ENCODE measurements around the gene KLRC4. TPM values are rescaled to one million over a fixed set of nuclear protein-coding genes. Genes with fewer than 3 reads are reported as not detected.
A peak's percentile ranks its signal among the peaks of the same experiment; 100 is the strongest.
"Not testable (repeated sequence)": the region's sequence is repeated elsewhere in the genome, so short reads cannot be mapped to it uniquely, and the experiment has no call there.

Gene KLRC4
- total and polyA plus RNA-seq, 9 donors = 0.11 to 0.13 TPM; not detected in 7

DNA sequence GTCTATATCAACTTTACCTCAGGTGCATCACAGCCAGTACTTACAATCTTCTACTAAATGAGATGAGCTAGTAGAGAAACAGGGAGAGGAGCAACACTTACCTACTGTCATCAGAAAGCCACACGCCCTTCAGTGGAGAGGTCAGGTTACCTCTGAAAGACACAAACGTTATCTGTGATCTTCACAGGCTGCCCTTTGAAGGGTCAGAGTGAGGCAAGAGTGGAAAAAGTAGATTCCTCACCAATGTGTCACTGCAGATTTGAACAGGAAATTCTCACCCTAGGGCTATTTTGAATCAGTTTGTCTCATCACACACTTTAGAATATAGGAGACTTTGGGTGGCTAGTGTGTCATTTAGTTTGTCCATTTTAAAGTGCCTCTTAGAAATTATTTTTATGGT lies 28.0 kb upstream of the KLRC4 start:
- H3K27ac ChIP-seq (ENCODE audit: low read length); H3K27me3 ChIP-seq (ENCODE audit: control insufficient read depth, insufficient read depth, low read length); H3K4me1 ChIP-seq (ENCODE audit: control insufficient read depth, insufficient read depth, low read length); H3K9me3 ChIP-seq (replicated peaks; ENCODE audit: control insufficient read depth, low read depth, low read length); H3K4me3 ChIP-seq (ENCODE audit: low read length); H3K36me3 ChIP-seq (ENCODE audit: control insufficient read depth, insufficient read depth, low read length); DNase-seq: not testable (repeated sequence)
- no CpG with 5 or more reads among the region's 2 CpGs for WGBS (ENCODE audit: insufficient coverage)

GRCh38 chr12:10435816-10436215 lies 26.3 kb upstream of the KLRC4 start, which contains the start of gene KLRC2:
Gene KLRC2, minus strand, starts transcription at chr12:10436010. Its CDS starts 24 bp downstream, at chr12:10435986.
- not testable (repeated sequence) for H3K27ac ChIP-seq (ENCODE audit: low read length); H3K9me3 ChIP-seq (replicated peaks; ENCODE audit: control insufficient read depth, low read depth, low read length); H3K36me3 ChIP-seq (ENCODE audit: control insufficient read depth, insufficient read depth, low read length); H3K4me3 ChIP-seq (ENCODE audit: low read length); H3K4me1 ChIP-seq (ENCODE audit: control insufficient read depth, insufficient read depth, low read length); H3K27me3 ChIP-seq (ENCODE audit: control insufficient read depth, insufficient read depth, low read length)
- peak; percentile 45 for DNase-seq
- no CpG with 5 or more reads among the region's 3 CpGs for WGBS (ENCODE audit: insufficient coverage)

DNA sequence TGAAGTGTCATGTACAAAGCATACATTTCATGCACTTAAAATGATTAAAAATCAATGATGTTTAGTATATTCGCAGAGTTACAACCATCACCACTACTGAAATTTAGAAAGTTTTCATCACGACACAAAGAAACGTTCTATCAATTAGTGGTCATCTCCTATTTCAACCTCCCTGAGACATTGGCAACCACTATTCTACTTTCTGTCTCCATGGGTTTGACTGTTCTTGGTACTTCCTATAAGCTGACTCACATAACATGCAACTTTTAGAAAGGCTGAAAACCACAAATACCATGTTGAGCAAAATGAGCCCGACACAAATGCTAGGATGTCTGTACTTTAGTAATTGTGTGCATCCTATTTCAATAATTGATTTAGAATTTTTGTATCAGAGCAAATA lies 21.1 kb upstream of the KLRC4 start:
- not testable (repeated sequence) for H3K36me3 ChIP-seq (ENCODE audit: control insufficient read depth, insufficient read depth, low read length); DNase-seq; H3K4me1 ChIP-seq (ENCODE audit: control insufficient read depth, insufficient read depth, low read length); H3K4me3 ChIP-seq (ENCODE audit: low read length); H3K9me3 ChIP-seq (replicated peaks; ENCODE audit: control insufficient read depth, low read depth, low read length); H3K27ac ChIP-seq (ENCODE audit: low read length); H3K27me3 ChIP-seq (ENCODE audit: control insufficient read depth, insufficient read depth, low read length)
- 100% methylated on average over 1 of the region's 4 CpGs for WGBS (ENCODE audit: insufficient coverage)

GRCh38 chr12:10425938-10426337 lies 16.4 kb upstream of the KLRC4 start:
- H3K4me3 ChIP-seq (ENCODE audit: low read length); H3K36me3 ChIP-seq (ENCODE audit: control insufficient read depth, insufficient read depth, low read length); H3K27ac ChIP-seq (ENCODE audit: low read length); H3K27me3 ChIP-seq (ENCODE audit: control insufficient read depth, insufficient read depth, low read length); H3K4me1 ChIP-seq (ENCODE audit: control insufficient read depth, insufficient read depth, low read length); DNase-seq; H3K9me3 ChIP-seq (replicated peaks; ENCODE audit: control insufficient read depth, low read depth, low read length): not testable (repeated sequence)
- no CpG with 5 or more reads among the region's 8 CpGs for WGBS (ENCODE audit: insufficient coverage)

- not testable (repeated sequence) for DNase-seq; H3K27ac ChIP-seq (ENCODE audit: low read length); H3K36me3 ChIP-seq (ENCODE audit: control insufficient read depth, insufficient read depth, low read length); H3K27me3 ChIP-seq (ENCODE audit: control insufficient read depth, insufficient read depth, low read length); H3K4me1 ChIP-seq (ENCODE audit: control insufficient read depth, insufficient read depth, low read length); H3K9me3 ChIP-seq (replicated peaks; ENCODE audit: control insufficient read depth, low read depth, low read length); H3K4me3 ChIP-seq (ENCODE audit: low read length)
- no CpG with 5 or more reads among the region's 1 CpG for WGBS (ENCODE audit: insufficient coverage)
Observed at GRCh38 chr12:10424260-10424899, 14.8 kb upstream of the KLRC4 start.

DNA sequence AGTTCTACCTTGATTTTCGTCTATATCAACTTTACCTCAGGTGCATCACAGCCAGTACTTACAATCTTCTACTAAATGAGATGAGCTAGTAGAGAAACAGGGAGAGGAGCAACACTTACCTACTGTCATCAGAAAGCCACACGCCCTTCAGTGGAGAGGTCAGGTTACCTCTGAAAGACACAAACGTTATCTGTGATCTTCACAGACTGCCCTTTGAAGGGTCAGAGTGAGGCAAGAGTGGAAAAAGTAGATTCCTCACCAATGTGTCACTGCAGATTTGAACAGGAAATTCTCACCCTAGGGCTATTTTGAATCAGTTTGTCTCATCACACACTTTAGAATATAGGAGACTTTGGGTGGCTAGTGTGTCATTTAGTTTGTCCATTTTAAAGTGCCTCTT lies 12.6 kb upstream of the KLRC4 start:
- not testable (repeated sequence) for DNase-seq

DNA sequence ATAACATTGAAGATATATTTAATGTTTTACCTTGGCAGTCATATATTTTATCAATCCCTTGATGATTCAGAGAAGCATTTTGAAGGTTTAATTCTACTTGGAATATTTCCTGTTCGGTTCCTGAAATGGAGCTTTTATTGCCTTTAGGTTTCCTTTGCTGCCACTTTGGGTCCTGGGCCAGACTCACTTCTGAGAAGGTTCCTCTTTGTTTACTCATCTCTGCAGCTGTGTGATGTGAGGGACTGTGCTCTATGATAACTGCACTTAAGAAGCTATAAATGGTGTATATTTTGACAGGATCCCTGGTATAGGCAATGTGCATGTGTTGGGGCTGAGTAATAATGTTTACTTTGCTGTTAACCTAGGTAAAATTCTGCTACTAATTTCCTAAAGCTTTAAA lies 10.8 kb upstream of the KLRC4 start, which contains the start of gene KLRC3:
Gene KLRC3 (minus strand): TSS at position 262 of the 400 bp plus-strand sequence. CDS start 45 bp downstream, at position 217.
- not testable (repeated sequence) for H3K36me3 ChIP-seq (ENCODE audit: control insufficient read depth, insufficient read depth, low read length); DNase-seq; H3K4me1 ChIP-seq (ENCODE audit: control insufficient read depth, insufficient read depth, low read length); H3K27ac ChIP-seq (ENCODE audit: low read length); H3K4me3 ChIP-seq (ENCODE audit: low read length); H3K9me3 ChIP-seq (replicated peaks; ENCODE audit: control insufficient read depth, low read depth, low read length); H3K27me3 ChIP-seq (ENCODE audit: control insufficient read depth, insufficient read depth, low read length)
- no CpG with 5 or more reads among the region's 1 CpG for WGBS (ENCODE audit: insufficient coverage)

More for the DNA sequence above, 12.6 kb upstream of the KLRC4 start:
- H3K36me3 ChIP-seq (ENCODE audit: control insufficient read depth, insufficient read depth, low read length); H3K4me3 ChIP-seq (ENCODE audit: low read length); H3K4me1 ChIP-seq (ENCODE audit: control insufficient read depth, insufficient read depth, low read length); H3K27ac ChIP-seq (ENCODE audit: low read length); H3K27me3 ChIP-seq (ENCODE audit: control insufficient read depth, insufficient read depth, low read length); H3K9me3 ChIP-seq (replicated peaks; ENCODE audit: control insufficient read depth, low read depth, low read length): not testable (repeated sequence)
- no CpG with 5 or more reads among the region's 3 CpGs for WGBS (ENCODE audit: insufficient coverage)

- no peaks in the 10 kb centered on the region for H3K4me1 ChIP-seq (ENCODE audit: control insufficient read depth, insufficient read depth, low read length)
- H3K4me3 ChIP-seq (ENCODE audit: low read length) = no peak overlapping the region
- no CpG with 5 or more reads among the region's 3 CpGs for WGBS (ENCODE audit: insufficient coverage)
Observed at GRCh38 chr12:10408842-10409241, 715 bp downstream of the KLRC4 start.

DNA sequence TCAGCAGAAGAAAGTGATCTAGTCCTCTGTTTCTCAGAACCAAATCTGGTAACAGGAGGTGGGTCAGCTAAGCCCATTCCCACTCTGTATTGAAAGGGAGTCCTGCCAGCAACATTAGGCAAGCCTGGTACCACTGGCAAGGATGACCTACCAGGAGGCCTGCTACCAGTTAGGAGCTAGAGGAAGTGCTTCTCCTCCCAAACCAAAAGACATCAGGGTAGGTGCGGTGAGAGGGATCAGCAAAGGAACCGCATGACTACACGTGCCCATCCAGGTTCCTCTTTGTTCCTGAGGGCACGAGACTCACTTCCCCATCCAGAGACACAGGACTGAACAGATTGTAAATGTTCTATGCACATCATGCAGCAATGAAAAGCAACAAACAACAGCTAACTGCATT lies 2.8 kb downstream of the KLRC4 start:
- Histone ChIP-seq H3K27me3 (ENCODE audit: control insufficient read depth, insufficient read depth, low read length) (no peaks in the 10 kb centered on the region), H3K4me1 (ENCODE audit: control insufficient read depth, insufficient read depth, low read length) (no peaks in the 10 kb centered on the region), H3K9me3 (replicated peaks; ENCODE audit: control insufficient read depth, low read depth, low read length) (no peaks in the 10 kb centered on the region), H3K36me3 (ENCODE audit: control insufficient read depth, insufficient read depth, low read length) (no peaks in the 10 kb centered on the region), H3K27ac (ENCODE audit: low read length) (no peak overlapping the region), H3K4me3 (ENCODE audit: low read length) (no peak overlapping the region)
- peak; percentile 62 for DNase-seq
- WGBS (ENCODE audit: insufficient coverage) = 70% methylated on average over 3 of the region's 4 CpGs

More at GRCh38 chr12:10408842-10409241, 715 bp downstream of the KLRC4 start:
- H3K27me3 ChIP-seq (ENCODE audit: control insufficient read depth, insufficient read depth, low read length) = no peaks in the 10 kb centered on the region
- H3K36me3 ChIP-seq (ENCODE audit: control insufficient read depth, insufficient read depth, low read length) = no peaks in the 10 kb centered on the region
- H3K9me3 ChIP-seq (replicated peaks; ENCODE audit: control insufficient read depth, low read depth, low read length) = no peaks in the 10 kb centered on the region
- no peak for DNase-seq
- H3K27ac ChIP-seq (ENCODE audit: low read length) = no peak overlapping the region

GRCh38 chr12:10405294-10405693 lies 4.3 kb downstream of the KLRC4 start:
- no peaks in the 10 kb centered on the region for H3K9me3 ChIP-seq (replicated peaks; ENCODE audit: control insufficient read depth, low read depth, low read length)
- no peaks in the 10 kb centered on the region for H3K27me3 ChIP-seq (ENCODE audit: control insufficient read depth, insufficient read depth, low read length)
- no peak overlapping the region for H3K4me3 ChIP-seq (ENCODE audit: low read length)
- DNase-seq = no peak
- H3K27ac ChIP-seq (ENCODE audit: low read length) = no peak overlapping the region
- H3K36me3 ChIP-seq (ENCODE audit: control insufficient read depth, insufficient read depth, low read length) = no peaks in the 10 kb centered on the region
- H3K4me1 ChIP-seq (ENCODE audit: control insufficient read depth, insufficient read depth, low read length) = no peaks in the 10 kb centered on the region
- 100% methylated on average over 1 of the region's 5 CpGs for WGBS (ENCODE audit: insufficient coverage)

DNA sequence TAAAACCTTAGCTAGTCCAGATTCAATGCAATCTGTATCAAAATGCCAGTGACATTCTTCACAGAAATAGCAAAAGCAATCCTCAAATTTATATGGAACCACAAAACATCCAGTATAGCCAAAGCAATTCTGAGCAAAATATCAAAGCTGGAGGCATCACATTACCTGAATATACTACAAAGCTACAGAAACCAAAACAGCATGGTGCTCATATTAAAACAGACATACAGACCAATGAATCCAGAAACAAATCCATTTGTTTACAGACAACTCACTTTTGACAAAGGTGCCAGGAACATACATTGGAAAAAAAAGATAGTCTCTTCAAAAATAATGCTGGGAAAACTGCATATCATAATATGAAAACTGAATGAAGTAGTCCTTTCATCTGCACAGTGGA lies 4.8 kb downstream of the KLRC4 start:
- Histone ChIP-seq H3K27me3 (ENCODE audit: control insufficient read depth, insufficient read depth, low read length) (no peaks in the 10 kb centered on the region), H3K27ac (ENCODE audit: low read length) (no peak overlapping the region), H3K4me3 (ENCODE audit: low read length) (no peak overlapping the region), H3K4me1 (ENCODE audit: control insufficient read depth, insufficient read depth, low read length) (no peaks in the 10 kb centered on the region), H3K9me3 (replicated peaks; ENCODE audit: control insufficient read depth, low read depth, low read length) (no peaks in the 10 kb centered on the region), H3K36me3 (ENCODE audit: control insufficient read depth, insufficient read depth, low read length) (no peaks in the 10 kb centered on the region)
- no peak for DNase-seq

Data from muscle of leg (tissue), 11 donors.